ENCODE data around the gene AMPD2. TPM values are rescaled to one million over a fixed set of nuclear protein-coding genes. Genes with fewer than 3 reads are reported as not detected.

The AMPD2 gene
- total RNA-seq, 2 experiments from 2014 or later, result 170 to 191 TPM

GRCh38 chr1:109616391-109616790 is 3.2 kb upstream of the AMPD2 start:
- intact Hi-C loops (cut with DNase I, micrococcal nuclease), result no loop called here
- Mint-ChIP-seq H3K9me3 (no peaks in the 10 kb centered on the region), H3K27me3 (no peaks in the 10 kb centered on the region), H3K4me1 (ENCODE audit: low read depth) (peaks cover 45% of the 10 kb centered on the region), H3K27ac (peak overlapping the region; percentile 71), H3K4me3 (peak overlapping the region; percentile 50), H3K36me3 (ENCODE audit: low read depth) (peaks cover 4% of the 10 kb centered on the region)
- ChIA-PET CTCF (interaction anchor here (0.8 to 3.0 kb wide), 3 partner anchors 19 to 70 kb away, joined by 4 to 10 read pairs (median 5); no protein-coding TSS in a partner anchor), POLR2A (interaction anchor here (1.0 to 2.7 kb wide), 3 partner anchors 9 to 68 kb away, joined by 3 to 17 read pairs (median 4); partner anchors contain the start of gene GNAI3)
- no peaks in the 10 kb centered on the region for H3K36me3 ChIP-seq (ENCODE audit: insufficient read depth, low read length)
- H3K9me3 ChIP-seq (ENCODE audit: control insufficient read depth in 1 of 2, insufficient read depth in 1 of 2, low read length in 2 of 2), result no peaks in the 10 kb centered on the region
- peak overlapping the region; percentile 50 to 79 for H3K27ac ChIP-seq (ENCODE audit: low read depth in 1 of 2, low read length in 2 of 2)
- DNase-seq, result no peak
- no peaks in the 10 kb centered on the region for H3K27me3 ChIP-seq (ENCODE audit: control insufficient read depth in 1 of 2, insufficient read depth in 2 of 2, low read length in 2 of 2)
- ATAC-seq (ENCODE audit: poor library complexity), result no peak
- peaks cover 46% of the 10 kb centered on the region for H3K4me1 ChIP-seq (ENCODE audit: insufficient read depth, low read length)
- TF ChIP-seq CTCF (IDR thresholded peaks at IDR 0.05), result no peak
- H3K4me3 ChIP-seq (ENCODE audit: low read length), result no peak overlapping the region

GRCh38 chr1:109617291-109617801 is 2.3 kb upstream of the AMPD2 start:
- peaks cover 55% of the 10 kb centered on the region for H3K4me1 Mint-ChIP-seq (ENCODE audit: low read depth)
- peak overlapping the region; percentile 76 for H3K4me3 Mint-ChIP-seq
- intact Hi-C loops (cut with DNase I, micrococcal nuclease), result no loop called here

More at GRCh38 chr1:109617291-109617801, 2.3 kb upstream of the AMPD2 start:
- peak overlapping the region; percentile 71 for H3K27ac Mint-ChIP-seq
- ATAC-seq (ENCODE audit: poor library complexity), result no peak
- no peak for TF ChIP-seq CTCF (IDR thresholded peaks at IDR 0.05)
- CTCF ChIA-PET, result interaction anchor here (0.5 to 3.0 kb wide), 4 partner anchors 15 to 123 kb away, joined by 3 to 10 read pairs (median 5); partner anchors contain the start of gene CYB561D1
- POLR2A ChIA-PET, result interaction anchor here (2.7 kb wide), 1 partner anchor 69 kb away, joined by 17 read pairs; the partner anchor contains the start of gene GNAI3
- no peak overlapping the region for H3K4me3 ChIP-seq (ENCODE audit: low read length)
- peak overlapping the region in 1 of 2 donors; percentile 79 for H3K27ac ChIP-seq (ENCODE audit: low read depth in 1 of 2, low read length in 2 of 2)
- H3K9me3 Mint-ChIP-seq, result no peaks in the 10 kb centered on the region
- no peaks in the 10 kb centered on the region for H3K27me3 Mint-ChIP-seq
- peaks cover 4% of the 10 kb centered on the region for H3K36me3 Mint-ChIP-seq (ENCODE audit: low read depth)
- H3K4me1 ChIP-seq (ENCODE audit: insufficient read depth, low read length), result peaks cover 55% of the 10 kb centered on the region
- no peaks in the 10 kb centered on the region for H3K27me3 ChIP-seq (ENCODE audit: control insufficient read depth in 1 of 2, insufficient read depth in 2 of 2, low read length in 2 of 2)
- H3K36me3 ChIP-seq (ENCODE audit: insufficient read depth, low read length), result no peaks in the 10 kb centered on the region
- DNase-seq, result peak in 3 of 14 experiments; percentile 30 to 61 (median 55)
- no peaks in the 10 kb centered on the region for H3K9me3 ChIP-seq (ENCODE audit: control insufficient read depth in 1 of 2, insufficient read depth in 1 of 2, low read length in 2 of 2)
